HG03280 (cell line): ENCODE data around the gene NUP107.

Experiments
- ATAC-seq: cut with Tn5 transposase; IDR thresholded peaks from one replicate; pipeline ENCODE4 v1.9.1; 2021; ENCODE audit warnings: mild to moderate bottlenecking, moderate library complexity; ENCODE audit not compliant: unreplicated experiment

Gene NUP107

GRCh38 chr12:68794653-68795251 lies 108.0 kb downstream of the NUP107 start:
- ATAC-seq = no peak
